ENCODE results near the gene YAP1. TPM values are rescaled to one million over a fixed set of nuclear protein-coding genes. Genes with fewer than 3 reads are reported as not detected.

Gene YAP1
- total RNA-seq = 112 and 193 TPM in 2 replicates

GRCh38 chr11:102109896-102110760 is at the start of gene YAP1:
Gene YAP1, plus strand, starts transcription at chr11:102110447. Its CDS starts 402 bp downstream, at chr11:102110849.

Other genes with a start within 250 kb of the YAP1 start
- gene CEP126, start 195.4 kb upstream of the YAP1 start, total RNA-seq = 1.2 and 2.8 TPM in 2 replicates
- gene ANGPTL5, start 193.9 kb upstream of the YAP1 start, total RNA-seq = not detected in 2 replicates
- gene CFAP300, start 63.0 kb upstream of the YAP1 start, total RNA-seq = 5.0 and 16.8 TPM in 2 replicates
- gene BIRC3, start 207.0 kb downstream of the YAP1 start, total RNA-seq = 0.72 and 3.7 TPM in 2 replicates
- 44.7 and 50.0 TPM in 2 replicates for gene BIRC2, start 236.8 kb downstream of the YAP1 start, total RNA-seq